VCaP (cell line): Measurements from ENCODE around the gene ROGDI.

Experiments
- H3K27ac ChIP-seq: fragments of 450-650 bp; 2 replicates; pipeline ENCODE4 v1.5.1; 2017
- CTCF ChIP-seq: fragments of 450-650 bp; conservative IDR thresholded peaks from 2 replicates; pipeline ENCODE4 v1.5.1; 2017; ENCODE audit warnings: mild to moderate bottlenecking, moderate library complexity

The ROGDI gene

GRCh38 chr16:4802659-4803287, 340 bp upstream of the ROGDI start:
- peak overlapping the region; percentile 81 for H3K27ac ChIP-seq
- no peak for TF ChIP-seq CTCF

GRCh38 chr16:4801051-4801961, 1.1 kb downstream of the ROGDI start:
- TF ChIP-seq CTCF = no peak
- H3K27ac ChIP-seq = peak overlapping the region; percentile 81

- TF ChIP-seq CTCF = no peak
- H3K27ac ChIP-seq = peak overlapping the region; percentile 81
These were observed 2.0 kb downstream of the ROGDI start for GRCh38 chr16:4800290-4801041.

GRCh38 chr16:4799171-4799855, 3.1 kb downstream of the ROGDI start:
- H3K27ac ChIP-seq = no peak overlapping the region
- TF ChIP-seq CTCF = no peak

- H3K27ac ChIP-seq = no peak overlapping the region
- TF ChIP-seq CTCF = no peak
These were observed 4.0 kb downstream of the ROGDI start for GRCh38 chr16:4798456-4798855.

- no peak for TF ChIP-seq CTCF
- no peak overlapping the region for H3K27ac ChIP-seq
These were observed 4.6 kb downstream of the ROGDI start for GRCh38 chr16:4797805-4798252.
